ENCODE results near the gene B3GNT5.

Gene B3GNT5

DNA sequence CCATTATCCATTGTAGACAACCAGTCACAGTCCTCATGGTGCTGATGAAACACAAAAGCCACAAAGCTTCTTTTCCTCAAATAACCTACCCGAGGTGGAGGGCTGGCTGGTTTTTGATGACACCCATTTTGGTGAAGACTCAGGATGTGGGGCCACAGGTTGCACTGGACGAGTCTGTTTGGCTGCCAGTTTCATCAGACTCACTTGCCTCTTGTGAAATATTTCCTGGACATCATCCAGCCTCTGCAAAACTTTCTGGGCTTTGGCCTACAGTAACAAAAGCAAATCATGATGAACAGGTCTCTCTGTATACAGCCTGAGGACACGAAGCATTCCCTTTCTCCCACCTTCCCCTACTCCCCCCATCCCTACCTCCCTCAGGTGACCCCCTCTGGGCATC lies 42.2 kb downstream of the B3GNT5 start:
- peak; percentile 96 for DNase-seq (ENCODE audit: low read depth)
- no peak overlapping the region for H3K4me3 ChIP-seq (replicated peaks; ENCODE audit: low read depth, low read length)
- no peak for TF ChIP-seq CTCF (IDR thresholded peaks at IDR 0.05; ENCODE audit: low read length, missing control alignments)

- no peak overlapping the region for H3K4me3 ChIP-seq (replicated peaks; ENCODE audit: low read depth, low read length)
- DNase-seq (ENCODE audit: low read depth) = no peak
- no peak for TF ChIP-seq CTCF (IDR thresholded peaks at IDR 0.05; ENCODE audit: low read length, missing control alignments)
These were observed 43.9 kb downstream of the B3GNT5 start for GRCh38 chr3:183296944-183297343.

DNA sequence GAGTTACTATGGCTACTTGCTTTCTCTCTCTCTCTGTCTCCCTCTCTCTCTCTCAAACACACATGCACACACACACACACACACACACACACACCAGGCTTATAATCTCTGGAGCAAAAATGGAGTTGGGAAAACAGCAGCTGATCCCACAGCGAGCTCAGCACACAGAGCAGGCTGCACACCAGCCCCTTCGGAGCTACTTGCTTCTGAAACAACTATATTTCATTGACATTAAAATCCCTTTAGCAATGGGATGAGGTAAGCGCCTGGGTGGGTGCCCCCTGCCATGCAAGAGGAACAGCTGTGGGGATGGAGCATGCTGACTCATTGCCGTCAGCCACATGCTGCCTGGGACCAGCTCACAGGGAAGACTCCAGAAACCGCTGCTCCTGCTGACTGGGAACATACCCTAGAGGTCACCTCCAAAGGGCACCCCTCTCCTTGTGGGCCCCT lies 45.7 kb downstream of the B3GNT5 start:
- DNase-seq (ENCODE audit: low read depth) = peak; percentile 90
- no peak overlapping the region for H3K4me3 ChIP-seq (replicated peaks; ENCODE audit: low read depth, low read length)
- no peak for TF ChIP-seq CTCF (IDR thresholded peaks at IDR 0.05; ENCODE audit: low read length, missing control alignments)

GRCh38 chr3:183299976-183300375 lies 46.9 kb downstream of the B3GNT5 start:
- no peak for DNase-seq (ENCODE audit: low read depth)
- TF ChIP-seq CTCF (IDR thresholded peaks at IDR 0.05; ENCODE audit: low read length, missing control alignments) = no peak
- H3K4me3 ChIP-seq (replicated peaks; ENCODE audit: low read depth, low read length) = no peak overlapping the region

DNA sequence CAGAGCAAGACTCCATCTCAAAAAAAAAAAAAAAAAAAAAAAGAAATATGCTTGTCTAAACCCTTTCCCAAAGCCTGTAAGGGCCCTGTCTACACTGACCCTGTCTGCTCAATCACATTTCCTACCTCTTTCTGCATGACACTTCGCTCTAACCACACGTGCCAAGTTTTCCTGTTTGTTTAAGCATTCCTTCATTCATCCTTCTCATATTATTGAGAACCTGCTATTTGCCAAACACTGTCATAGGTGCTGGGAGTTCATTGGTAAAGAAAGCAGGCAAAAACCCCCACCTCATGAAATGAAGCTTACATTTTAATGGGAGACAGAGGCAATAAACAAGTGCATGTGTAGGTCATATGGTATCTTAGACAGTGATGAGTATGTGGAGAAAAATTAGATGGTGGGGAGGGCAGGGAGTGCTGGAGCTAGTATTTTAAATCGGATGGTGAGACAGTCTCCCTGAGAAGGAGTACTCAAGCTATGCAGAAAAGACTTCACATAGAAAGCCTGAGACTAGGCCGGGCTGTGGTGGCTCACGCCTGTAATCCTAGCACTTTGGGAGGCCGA lies 48.0 kb downstream of the B3GNT5 start:
- TF ChIP-seq CTCF (IDR thresholded peaks at IDR 0.05; ENCODE audit: low read length, missing control alignments) = no peak
- no peak overlapping the region for H3K4me3 ChIP-seq (replicated peaks; ENCODE audit: low read depth, low read length)
- no peak for DNase-seq (ENCODE audit: low read depth)

DNA sequence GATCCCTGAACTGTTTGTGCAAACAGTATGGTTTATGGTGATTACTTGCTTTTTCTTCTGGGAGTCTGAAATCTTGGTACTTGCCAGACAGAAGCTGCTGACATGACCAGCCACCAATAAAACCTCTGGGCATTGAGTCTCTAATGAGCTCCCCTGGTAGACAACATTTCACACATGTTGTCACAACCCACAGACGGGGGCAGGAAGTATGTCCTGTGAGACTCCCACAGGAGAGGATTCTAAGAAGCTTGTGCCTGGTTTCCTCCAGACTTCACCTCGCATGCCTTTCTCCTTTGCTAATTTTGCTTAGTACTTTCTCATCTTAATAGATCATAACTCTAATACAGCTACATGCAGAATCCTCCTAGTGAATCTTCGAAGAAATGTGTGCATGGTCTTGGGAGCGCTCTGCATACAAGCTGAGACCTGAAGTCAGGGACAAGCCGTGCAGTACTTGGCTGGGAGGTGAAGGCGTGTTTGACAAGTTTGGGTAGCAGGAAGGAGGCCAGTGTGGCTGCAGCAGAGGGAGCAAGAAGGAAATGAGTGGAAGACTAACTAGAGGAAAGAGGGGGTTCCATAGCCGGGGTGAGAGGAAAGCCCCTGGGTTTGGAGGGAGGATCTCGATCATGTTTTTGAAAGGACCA lies 49.0 kb downstream of the B3GNT5 start:
- TF ChIP-seq CTCF (IDR thresholded peaks at IDR 0.05; ENCODE audit: low read length, missing control alignments) = no peak
- no peak for DNase-seq (ENCODE audit: low read depth)
- H3K4me3 ChIP-seq (replicated peaks; ENCODE audit: low read depth, low read length) = no peak overlapping the region

- no peak overlapping the region for H3K4me3 ChIP-seq (replicated peaks; ENCODE audit: low read depth, low read length)
- DNase-seq (ENCODE audit: low read depth) = no peak
- TF ChIP-seq CTCF (IDR thresholded peaks at IDR 0.05; ENCODE audit: low read length, missing control alignments) = no peak
These were observed 50.6 kb downstream of the B3GNT5 start for GRCh38 chr3:183303690-183304089.
